Peyer's patch (tissue), 4 donors: ENCODE results near the gene SMIM10L1. TPM values are rescaled to one million over a fixed set of nuclear protein-coding genes. Genes with fewer than 3 reads are reported as not detected.

Experiments
- DNase-seq, 3 donors: peaks; one replicate each; pipeline ENCODE4 v3.0.0-alpha.2; 2017 to 2019
- H3K27ac ChIP-seq, 4 donors: fragments of 200-600 bp; sonication (generic); one replicate each; pipeline ENCODE4 v1.5.1; 2016 to 2019
- H3K27me3 ChIP-seq, 2 donors: fragments of 200-600 bp; sonication (generic); one replicate each; pipeline ENCODE4 v1.5.1; 2019
- H3K36me3 ChIP-seq, 3 donors: fragments of 200-600 bp; sonication (generic); one replicate each; pipeline ENCODE4 v1.5.1; 2016 to 2019
- H3K4me1 ChIP-seq, 4 donors: fragments of 200-600 bp; sonication (generic); one replicate each; pipeline ENCODE4 v1.5.1; 2016 to 2019
- H3K4me3 ChIP-seq, 4 donors: fragments of 200-600 bp; sonication (generic); 1 replicate in 3 of 4; 2 replicates in 1 of 4; pipeline ENCODE4 v1.5.1; 2016 to 2019; ENCODE audit warnings: mild to moderate bottlenecking in 1 of 4
- H3K9me3 ChIP-seq, 4 donors: fragments of 200-600 bp; sonication (generic); one replicate each; pipeline ENCODE4 v1.5.1; 2016 to 2019; ENCODE audit warnings: mild to moderate bottlenecking in 1 of 4
- CTCF ChIP-seq, 6 experiments: fragments of 450-650 bp in 4 of 6; fragments of 200-600 bp in 2 of 6; sonication (generic) in 1 of 6; IDR thresholded peaks; one replicate each; pipeline ENCODE4 v1.5.1; 2017 to 2019; ENCODE audit warnings: antibody characterized with exemption in 6 of 6, mild to moderate bottlenecking in 3 of 6, moderate library complexity in 1 of 6
- POLR2A ChIP-seq, 2 donors: fragments of 450-650 bp; IDR thresholded peaks; one replicate each; pipeline ENCODE4 v1.5.1; 2017; ENCODE audit warnings: antibody characterized with exemption in 2 of 2, mild to moderate bottlenecking in 2 of 2, moderate library complexity in 2 of 2
- total RNA-seq, 4 donors: library from RNA; depleted of rRNA; stranded (reverse); fragments of >200 nt; gene quantifications; one replicate each; pipeline ENCODE4 v1.1.0, GENCODE V29; 2016

SMIM10L1 gene
- total RNA-seq, result 1 to 10 TPM; 5.8 to 7.9 (median 7.0) TPM

DNA sequence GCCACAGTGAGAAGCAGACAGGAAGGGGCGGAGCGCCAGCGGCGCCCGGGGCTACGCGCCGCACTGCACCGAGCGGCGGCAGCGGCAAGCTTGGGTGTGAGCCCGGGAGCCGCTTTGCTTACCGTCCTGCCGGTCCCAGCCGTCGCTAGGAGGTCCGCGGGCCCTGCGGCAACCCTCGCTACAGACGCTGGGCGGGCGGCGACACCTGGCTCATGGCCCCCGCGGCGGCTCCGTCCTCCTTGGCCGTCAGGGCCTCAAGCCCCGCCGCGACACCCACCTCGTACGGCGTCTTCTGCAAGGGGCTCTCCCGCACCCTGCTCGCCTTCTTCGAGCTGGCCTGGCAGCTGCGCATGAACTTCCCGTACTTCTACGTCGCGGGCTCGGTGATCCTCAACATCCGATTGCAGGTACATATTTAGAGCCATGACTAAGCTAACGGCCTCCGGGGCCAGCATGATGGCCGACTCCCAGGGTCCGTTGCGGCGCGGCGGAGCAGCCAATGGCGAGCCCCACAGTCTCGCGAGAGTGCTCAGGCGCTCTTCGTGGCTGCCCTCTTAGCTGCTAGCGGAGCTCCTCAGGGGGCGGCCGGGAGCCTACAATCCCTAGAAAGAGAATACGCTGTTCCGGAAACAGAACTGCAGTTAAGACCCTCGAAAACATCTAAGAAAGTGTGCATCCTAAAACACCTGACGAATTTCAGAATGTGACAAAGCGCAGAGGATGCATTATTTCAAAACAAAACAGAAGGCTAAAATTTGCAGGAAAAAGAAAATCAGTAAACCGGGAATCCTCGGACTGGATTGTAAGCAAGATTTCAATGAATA lies at the start of gene SMIM10L1:
Gene SMIM10L1, plus strand, starts transcription at position 50 of the 824 bp plus-strand sequence. Its CDS starts 163 bp downstream, at position 213.
- TF ChIP-seq POLR2A (IDR thresholded peaks at IDR 0.05) (peak; percentile 42 to 61), CTCF (IDR thresholded peaks at IDR 0.05) (peak in 1 of 6 experiments; percentile 18)
- no peaks in the 10 kb centered on the region for H3K27me3 ChIP-seq
- peaks cover 0 to 17% (median 3%) of the 10 kb centered on the region in 4 donors for H3K4me1 ChIP-seq
- H3K4me3 ChIP-seq, result peak within 1 kb of the TSS; percentile 51 to 94 (median 82)
- peak; percentile 87 to 96 (median 91) for DNase-seq
- H3K27ac ChIP-seq, result peak within 1 kb of the TSS; percentile 86 to 96 (median 94)
- no peaks in the 10 kb centered on the region for H3K9me3 ChIP-seq
- H3K36me3 ChIP-seq, result no peaks in the 10 kb centered on the region

DNA sequence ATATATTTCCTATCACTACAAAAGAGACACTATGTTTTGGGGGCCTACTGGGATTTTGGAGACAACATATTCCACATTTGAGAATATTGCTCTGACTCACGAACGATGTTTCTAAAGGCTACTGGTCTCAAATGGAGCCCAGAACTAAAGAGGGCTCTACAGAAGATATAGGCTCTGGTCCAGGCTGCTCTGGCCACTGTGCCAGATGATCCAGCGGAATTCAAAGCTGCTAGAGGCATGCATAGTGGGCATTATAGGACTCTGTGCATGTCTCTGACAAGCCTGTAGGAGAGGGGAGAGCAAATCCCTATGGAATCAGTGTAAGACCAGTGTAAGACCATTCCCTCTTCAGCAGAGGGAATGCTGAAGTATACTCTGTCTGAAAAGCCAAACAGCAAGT lies 40.6 kb upstream of the SMIM10L1 start:
- Histone ChIP-seq H3K36me3 (no peaks in the 10 kb centered on the region), H3K4me3 (no peak overlapping the region), H3K9me3 (no peaks in the 10 kb centered on the region), H3K27ac (no peak overlapping the region), H3K27me3 (no peaks in the 10 kb centered on the region), H3K4me1 (no peaks in the 10 kb centered on the region)
- TF ChIP-seq CTCF (IDR thresholded peaks at IDR 0.05) (no peak), POLR2A (IDR thresholded peaks at IDR 0.05) (no peak)
- no peak for DNase-seq

DNA sequence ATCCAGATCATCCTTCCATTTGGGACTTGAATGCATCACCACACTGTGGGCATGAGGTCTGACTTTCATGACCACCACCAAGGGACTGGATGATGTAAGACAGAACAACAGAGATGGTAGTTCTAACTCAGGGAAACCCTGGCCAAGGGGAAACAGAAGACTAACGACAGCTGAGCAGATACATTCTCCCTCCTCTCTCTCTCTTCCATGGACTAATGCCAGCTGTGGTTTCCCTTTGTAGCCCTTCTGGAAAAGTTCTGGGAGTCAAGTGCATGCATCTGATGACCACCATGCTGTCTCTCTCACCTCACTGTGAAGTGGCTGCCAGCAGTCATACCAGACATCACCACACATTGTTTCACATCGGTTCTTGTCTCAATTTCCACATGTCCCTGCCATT lies 40.0 kb upstream of the SMIM10L1 start:
- no peak overlapping the region for H3K4me3 ChIP-seq
- DNase-seq, result no peak

GRCh38 chr12:11133162-11133561 lies 37.8 kb upstream of the SMIM10L1 start:
- H3K4me1 ChIP-seq, result no peaks in the 10 kb centered on the region
- no peak overlapping the region for H3K4me3 ChIP-seq
- H3K27ac ChIP-seq, result no peak overlapping the region
- no peaks in the 10 kb centered on the region for H3K36me3 ChIP-seq
- DNase-seq, result no peak
- TF ChIP-seq POLR2A (IDR thresholded peaks at IDR 0.05) (no peak), CTCF (IDR thresholded peaks at IDR 0.05) (no peak)
- no peaks in the 10 kb centered on the region for H3K9me3 ChIP-seq
- H3K27me3 ChIP-seq, result no peaks in the 10 kb centered on the region

More for the DNA sequence above, 40.0 kb upstream of the SMIM10L1 start:
- Histone ChIP-seq H3K4me1 (no peaks in the 10 kb centered on the region), H3K36me3 (no peaks in the 10 kb centered on the region), H3K27ac (no peak overlapping the region), H3K9me3 (no peaks in the 10 kb centered on the region), H3K27me3 (no peaks in the 10 kb centered on the region)
- no peak for TF ChIP-seq POLR2A (IDR thresholded peaks at IDR 0.05)
- no peak for TF ChIP-seq CTCF (IDR thresholded peaks at IDR 0.05)

- Histone ChIP-seq H3K27ac (no peak overlapping the region), H3K4me1 (no peaks in the 10 kb centered on the region), H3K4me3 (no peak overlapping the region), H3K9me3 (no peaks in the 10 kb centered on the region), H3K36me3 (no peaks in the 10 kb centered on the region), H3K27me3 (no peaks in the 10 kb centered on the region)
- DNase-seq, result no peak
- no peak for TF ChIP-seq CTCF (IDR thresholded peaks at IDR 0.05)
- TF ChIP-seq POLR2A (IDR thresholded peaks at IDR 0.05), result no peak
These were observed 37.2 kb upstream of the SMIM10L1 start for GRCh38 chr12:11133816-11134215.
